DND-41 (cell line): ENCODE measurements around the gene RIPOR3.
"Not testable (repeated sequence)": the region's sequence is repeated elsewhere in the genome, so short reads cannot be mapped to it uniquely, and the experiment has no call there.

Experiments used
- ATAC-seq: fragments of 200-7000 bp; cut with Tn5 transposase; 3 replicates; pipeline ENCODE4 v1.9.1; 2021; ENCODE audit warnings: low read depth; ENCODE audit not compliant: insufficient read depth
- DNase-seq: peaks from one replicate; pipeline ENCODE4 v3.0.0-alpha.2; 2020
- H2AFZ ChIP-seq: 2 replicates; pipeline ENCODE4 v1.6.0; 2012; ENCODE audit warnings: low read depth, low read length
- H3K27ac ChIP-seq: 2 replicates; pipeline ENCODE4 v1.5.1; 2012; ENCODE audit warnings: low read length, inconsistent platforms
- H3K27me3 ChIP-seq: fragments of 200-600 bp; sonication (generic); 2 replicates; pipeline ENCODE4 v1.6.0; 2012; ENCODE audit warnings: low read length, mild to moderate bottlenecking, inconsistent platforms; ENCODE audit not compliant: insufficient read depth, poor library complexity
- H3K36me3 ChIP-seq: 2 replicates; pipeline ENCODE4 v1.5.1; 2012; ENCODE audit warnings: low read length, inconsistent platforms; ENCODE audit not compliant: insufficient read depth
- H3K4me1 ChIP-seq: 2 replicates; pipeline ENCODE4 v1.5.1; 2012; ENCODE audit warnings: mild to moderate bottlenecking, low read length; ENCODE audit not compliant: insufficient read depth
- H3K4me2 ChIP-seq: 2 replicates; pipeline ENCODE4 v1.6.0; 2012; ENCODE audit warnings: mild to moderate bottlenecking, moderate library complexity, low read length, inconsistent platforms; ENCODE audit not compliant: insufficient read depth
- H3K4me3 ChIP-seq, 2 experiments: fragments of 200-600 bp in 1 of 2; shearing (Covaris generic) in 1 of 2; 2 replicates each; pipeline ENCODE4 v1.5.1; 2012 to 2016; ENCODE audit warnings: inconsistent platforms in 2 of 2, low read length in 2 of 2, mild to moderate bottlenecking in 2 of 2, low read depth in 1 of 2, moderate library complexity in 1 of 2
- H3K79me2 ChIP-seq: 2 replicates; pipeline ENCODE4 v1.6.0; 2012; ENCODE audit warnings: low read length, inconsistent platforms; ENCODE audit not compliant: insufficient read depth
- H3K9ac ChIP-seq: 2 replicates; pipeline ENCODE4 v1.6.0; 2012; ENCODE audit warnings: low read depth, mild to moderate bottlenecking, inconsistent platforms, low read length, moderate library complexity
- H3K9me3 ChIP-seq: 2 replicates; pipeline ENCODE4 v1.5.1; 2012; ENCODE audit warnings: low read length, moderate library complexity, mild to moderate bottlenecking, inconsistent platforms; ENCODE audit not compliant: insufficient read depth, severe bottlenecking
- H4K20me1 ChIP-seq: 2 replicates; pipeline ENCODE4 v1.6.0; 2012; ENCODE audit warnings: low read length; ENCODE audit not compliant: insufficient read depth
- EZH2 ChIP-seq: IDR thresholded peaks from 3 replicates; pipeline ENCODE4 v1.6.1; 2012; ENCODE audit warnings: borderline replicate concordance, low read depth, mild to moderate bottlenecking, moderate library complexity, low read length, inconsistent platforms; ENCODE audit not compliant: severe bottlenecking
- TF ChIP-seq, protein P1 (sequence below): IDR thresholded peaks from 2 replicates; pipeline ENCODE4 v1.5.1; 2012; ENCODE audit warnings: borderline replicate concordance, low read length, moderate library complexity, mild to moderate bottlenecking; ENCODE audit not compliant: poor library complexity, severe bottlenecking; ENCODE audit errors: extremely low read depth

The RIPOR3 gene

DNA sequence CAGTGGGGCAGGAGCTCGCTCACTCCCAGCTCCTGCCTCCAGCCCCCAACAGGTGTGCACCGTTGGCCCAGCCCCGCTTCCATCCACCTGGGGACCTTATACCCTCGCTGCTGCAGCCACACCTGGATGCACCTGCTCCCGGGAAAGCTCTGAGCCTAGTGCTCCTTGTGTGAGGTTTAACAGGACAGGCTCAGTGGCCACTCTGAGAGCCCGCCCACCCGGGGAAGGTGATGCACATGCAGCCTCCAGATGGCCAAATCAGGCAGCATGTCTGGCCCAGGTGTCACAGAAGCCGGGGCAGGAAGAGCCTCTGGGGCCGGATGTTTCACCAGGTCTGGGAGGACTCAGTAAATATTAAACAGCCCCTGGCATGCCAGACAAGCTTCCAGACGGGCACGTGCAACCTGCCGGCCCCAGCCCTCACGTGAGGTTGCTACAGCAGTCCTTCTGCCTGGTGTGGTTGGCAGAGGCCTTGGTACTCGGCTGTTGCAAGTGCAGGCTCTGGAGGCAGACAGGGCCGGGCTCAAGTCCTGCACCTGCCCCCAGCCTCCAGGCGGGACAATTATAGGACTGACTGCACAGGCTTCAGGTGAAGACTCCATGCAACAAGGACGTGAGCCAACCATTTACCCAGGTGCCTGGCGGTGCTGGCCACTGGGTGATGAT, 66.9 kb downstream of the RIPOR3 start:
- Histone ChIP-seq H3K27me3 (peaks cover 5% of the 10 kb centered on the region), H3K79me2 (no peaks in the 10 kb centered on the region), H3K9ac (no peak overlapping the region), H2AFZ (no peak overlapping the region), H3K9me3 (peaks cover 6% of the 10 kb centered on the region), H3K4me2 (no peak overlapping the region), H3K36me3 (no peaks in the 10 kb centered on the region), H4K20me1 (peaks cover 5% of the 10 kb centered on the region), H3K4me1 (no peaks in the 10 kb centered on the region; the same call in 1 of the 2 replicates), H3K27ac (no peak overlapping the region), H3K4me3 (no peak overlapping the region)
- no peak for DNase-seq
- ATAC-seq, result no peak
- TF ChIP-seq, protein P1, sequence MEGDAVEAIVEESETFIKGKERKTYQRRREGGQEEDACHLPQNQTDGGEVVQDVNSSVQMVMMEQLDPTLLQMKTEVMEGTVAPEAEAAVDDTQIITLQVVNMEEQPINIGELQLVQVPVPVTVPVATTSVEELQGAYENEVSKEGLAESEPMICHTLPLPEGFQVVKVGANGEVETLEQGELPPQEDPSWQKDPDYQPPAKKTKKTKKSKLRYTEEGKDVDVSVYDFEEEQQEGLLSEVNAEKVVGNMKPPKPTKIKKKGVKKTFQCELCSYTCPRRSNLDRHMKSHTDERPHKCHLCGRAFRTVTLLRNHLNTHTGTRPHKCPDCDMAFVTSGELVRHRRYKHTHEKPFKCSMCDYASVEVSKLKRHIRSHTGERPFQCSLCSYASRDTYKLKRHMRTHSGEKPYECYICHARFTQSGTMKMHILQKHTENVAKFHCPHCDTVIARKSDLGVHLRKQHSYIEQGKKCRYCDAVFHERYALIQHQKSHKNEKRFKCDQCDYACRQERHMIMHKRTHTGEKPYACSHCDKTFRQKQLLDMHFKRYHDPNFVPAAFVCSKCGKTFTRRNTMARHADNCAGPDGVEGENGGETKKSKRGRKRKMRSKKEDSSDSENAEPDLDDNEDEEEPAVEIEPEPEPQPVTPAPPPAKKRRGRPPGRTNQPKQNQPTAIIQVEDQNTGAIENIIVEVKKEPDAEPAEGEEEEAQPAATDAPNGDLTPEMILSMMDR, result no peak
- TF ChIP-seq EZH2, result no peak

DNA sequence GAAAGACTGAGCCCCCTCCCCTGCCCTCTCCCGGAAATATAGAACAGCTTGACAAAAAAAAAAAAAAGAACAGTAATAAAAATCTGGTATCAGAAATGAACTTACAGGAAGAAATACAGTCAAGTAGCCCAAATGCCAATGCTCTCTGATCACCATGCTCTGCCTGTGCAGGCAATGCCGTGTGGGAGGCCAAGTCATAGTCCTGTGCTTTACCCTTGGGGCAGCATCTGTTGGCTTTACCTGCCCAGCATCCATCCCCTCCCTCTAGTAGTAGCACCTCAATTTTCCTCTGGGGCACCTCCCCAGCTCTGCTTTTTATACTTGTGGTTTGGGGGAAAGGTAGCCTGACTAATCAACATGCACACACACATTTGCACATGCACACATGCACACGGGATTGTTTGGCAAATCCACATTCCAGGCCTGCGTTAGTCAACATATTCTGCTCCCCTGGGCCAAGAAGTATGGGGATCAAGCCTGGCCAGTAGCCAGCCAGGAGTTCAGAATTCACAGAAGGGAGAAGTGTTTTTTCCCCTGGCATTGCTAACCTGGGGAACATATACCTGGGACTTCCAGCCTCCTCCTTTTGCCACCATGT, 70.2 kb downstream of the RIPOR3 start:
- H4K20me1 ChIP-seq, result peaks cover 3% of the 10 kb centered on the region; the same call in 1 of the 2 replicates
- H3K9ac ChIP-seq, result no peak overlapping the region
- TF ChIP-seq, protein P1, result no peak
- TF ChIP-seq EZH2, result no peak
- ATAC-seq, result no peak
- DNase-seq, result no peak
- no peak overlapping the region for H3K27ac ChIP-seq
- H3K79me2 ChIP-seq, result no peaks in the 10 kb centered on the region
- H3K36me3 ChIP-seq, result no peaks in the 10 kb centered on the region
- peaks cover 5% of the 10 kb centered on the region for H3K27me3 ChIP-seq
- H3K4me1 ChIP-seq, result no peaks in the 10 kb centered on the region
- peaks cover 6% of the 10 kb centered on the region for H3K9me3 ChIP-seq
- H2AFZ ChIP-seq, result no peak overlapping the region
- no peak overlapping the region for H3K4me2 ChIP-seq
- H3K4me3 ChIP-seq, result no peak overlapping the region

DNA sequence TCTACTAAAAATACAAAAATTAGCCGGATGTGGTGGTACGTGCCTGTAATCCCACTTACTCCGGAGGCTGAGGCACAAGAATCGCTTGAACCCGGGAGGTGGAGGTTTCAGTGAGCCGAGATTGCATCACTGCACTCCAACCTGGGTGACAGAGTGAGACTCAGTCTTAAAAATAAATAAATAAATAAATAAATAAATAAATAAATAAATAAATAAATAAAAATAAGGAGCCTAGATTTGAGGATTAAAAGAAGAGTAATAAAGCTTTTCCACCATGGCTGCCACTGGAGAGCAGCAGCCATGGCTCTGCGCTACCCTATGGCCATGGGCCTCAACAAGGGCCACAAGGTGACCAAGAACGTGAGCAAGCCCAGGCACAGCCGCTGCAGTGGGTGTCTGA, 70.9 kb downstream of the RIPOR3 start:
- not testable (repeated sequence) for H3K4me3 ChIP-seq, H3K4me2 ChIP-seq, H3K9ac ChIP-seq, H4K20me1 ChIP-seq, DNase-seq, H3K27me3 ChIP-seq, H3K27ac ChIP-seq, H2AFZ ChIP-seq, ATAC-seq, H3K79me2 ChIP-seq, H3K36me3 ChIP-seq, H3K9me3 ChIP-seq, H3K4me1 ChIP-seq

DNA sequence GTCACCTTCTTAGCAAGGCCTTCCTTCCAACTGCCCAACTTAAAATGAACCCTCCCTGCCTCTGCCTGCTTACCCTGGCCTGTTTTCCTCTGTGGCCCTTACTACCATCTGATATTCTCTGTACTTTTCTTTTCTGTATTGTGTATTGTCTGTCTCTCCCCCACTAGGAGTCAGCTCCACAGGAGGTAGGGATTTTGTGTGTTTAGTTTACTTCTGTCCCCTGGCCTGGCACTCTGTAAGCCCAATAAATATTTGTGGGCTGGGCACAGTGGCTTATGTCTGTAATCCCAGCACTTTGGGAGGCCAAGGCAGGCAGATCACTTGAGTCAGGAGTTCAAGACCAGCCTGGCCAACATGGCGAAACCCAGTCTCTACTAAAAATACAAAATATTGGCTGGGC, 72.8 kb downstream of the RIPOR3 start:
- Histone ChIP-seq H3K9me3 (peaks cover 6% of the 10 kb centered on the region), H3K36me3 (no peaks in the 10 kb centered on the region), H3K4me1 (no peaks in the 10 kb centered on the region), H2AFZ (no peak overlapping the region), H3K4me2 (no peak overlapping the region), H3K27ac (no peak overlapping the region), H3K79me2 (no peaks in the 10 kb centered on the region), H4K20me1 (peaks cover 2% of the 10 kb centered on the region; the same call in 1 of the 2 replicates), H3K27me3 (peaks cover 5% of the 10 kb centered on the region), H3K9ac (no peak overlapping the region), H3K4me3 (no peak overlapping the region)
- DNase-seq (no peak), ATAC-seq (no peak)
- TF ChIP-seq, protein P1, result no peak
- TF ChIP-seq EZH2, result no peak
